GM18870 (cell line): ENCODE results near the gene PPP2R5C.
"Not testable (repeated sequence)": the region's sequence is repeated elsewhere in the genome, so short reads cannot be mapped to it uniquely, and the experiment has no call there.

ENCODE experiments used
- ATAC-seq: cut with Tn5 transposase; IDR thresholded peaks from one replicate; pipeline ENCODE4 v1.9.1; 2021; ENCODE audit warnings: moderate library complexity; ENCODE audit not compliant: unreplicated experiment

Gene PPP2R5C

GRCh38 chr14:101780887-101781239, 19.4 kb downstream of the PPP2R5C start:
- ATAC-seq: no peak

- ATAC-seq: no peak
These were observed 19.9 kb downstream of the PPP2R5C start for GRCh38 chr14:101781240-101782061.

- ATAC-seq: no peak
These were observed 21.9 kb downstream of the PPP2R5C start for GRCh38 chr14:101783260-101784016.

GRCh38 chr14:101784631-101785030, 23.1 kb downstream of the PPP2R5C start:
- ATAC-seq: no peak

- ATAC-seq: no peak
These were observed 26.6 kb downstream of the PPP2R5C start for GRCh38 chr14:101788016-101788635.

GRCh38 chr14:101789222-101789621, 27.7 kb downstream of the PPP2R5C start:
- ATAC-seq: no peak

GRCh38 chr14:101790232-101790631, 28.7 kb downstream of the PPP2R5C start:
- ATAC-seq: no peak

- ATAC-seq: no peak
These were observed 30.5 kb downstream of the PPP2R5C start for GRCh38 chr14:101791919-101792572.

- no peak for ATAC-seq
These were observed 34.5 kb downstream of the PPP2R5C start for GRCh38 chr14:101796016-101796415.

- no peak for ATAC-seq
These were observed 35.0 kb downstream of the PPP2R5C start for GRCh38 chr14:101796479-101796878.

- no peak for ATAC-seq
These were observed 36.3 kb downstream of the PPP2R5C start for GRCh38 chr14:101797856-101798255.

GRCh38 chr14:101804373-101804772, 42.9 kb downstream of the PPP2R5C start:
- not testable (repeated sequence) for ATAC-seq

- not testable (repeated sequence) for ATAC-seq
These were observed 44.7 kb downstream of the PPP2R5C start for GRCh38 chr14:101806252-101806651.

- ATAC-seq: no peak
These were observed 46.6 kb downstream of the PPP2R5C start for GRCh38 chr14:101808020-101808641.

GRCh38 chr14:101808894-101809670, 47.6 kb downstream of the PPP2R5C start:
- ATAC-seq: no peak

- ATAC-seq: peak; percentile 72
These were observed 48.4 kb downstream of the PPP2R5C start for GRCh38 chr14:101809671-101810514.

GRCh38 chr14:101810897-101811621, 49.5 kb downstream of the PPP2R5C start:
- ATAC-seq: no peak

- ATAC-seq: no peak
These were observed 50.6 kb downstream of the PPP2R5C start for GRCh38 chr14:101812071-101812470.
